Measurements from ENCODE around the gene SARM1.
A peak's percentile ranks its signal among the peaks of the same experiment; 100 is the strongest.

SARM1 gene

GRCh38 chr17:28391401-28391800 lies 19.9 kb downstream of the SARM1 start:
- Mint-ChIP-seq H3K36me3 (peaks cover 2% of the 10 kb centered on the region), H3K27ac (no peak overlapping the region)

GRCh38 chr17:28392491-28392890 lies 21.0 kb downstream of the SARM1 start:
- Mint-ChIP-seq H3K9me3 (ENCODE audit: low read depth) (no peaks in the 10 kb centered on the region), H3K4me3 (no peak overlapping the region), H3K36me3 (peaks cover 2% of the 10 kb centered on the region), H3K4me1 (ENCODE audit: low read depth) (peaks cover 2% of the 10 kb centered on the region), H3K27ac (no peak overlapping the region), H3K27me3 (no peaks in the 10 kb centered on the region)

More at GRCh38 chr17:28391401-28391800, 19.9 kb downstream of the SARM1 start:
- H3K4me1 Mint-ChIP-seq (ENCODE audit: low read depth), result peaks cover 3% of the 10 kb centered on the region
- no peaks in the 10 kb centered on the region for H3K9me3 Mint-ChIP-seq (ENCODE audit: low read depth)
- H3K27me3 Mint-ChIP-seq, result no peaks in the 10 kb centered on the region
- H3K4me3 Mint-ChIP-seq, result no peak overlapping the region

DNA sequence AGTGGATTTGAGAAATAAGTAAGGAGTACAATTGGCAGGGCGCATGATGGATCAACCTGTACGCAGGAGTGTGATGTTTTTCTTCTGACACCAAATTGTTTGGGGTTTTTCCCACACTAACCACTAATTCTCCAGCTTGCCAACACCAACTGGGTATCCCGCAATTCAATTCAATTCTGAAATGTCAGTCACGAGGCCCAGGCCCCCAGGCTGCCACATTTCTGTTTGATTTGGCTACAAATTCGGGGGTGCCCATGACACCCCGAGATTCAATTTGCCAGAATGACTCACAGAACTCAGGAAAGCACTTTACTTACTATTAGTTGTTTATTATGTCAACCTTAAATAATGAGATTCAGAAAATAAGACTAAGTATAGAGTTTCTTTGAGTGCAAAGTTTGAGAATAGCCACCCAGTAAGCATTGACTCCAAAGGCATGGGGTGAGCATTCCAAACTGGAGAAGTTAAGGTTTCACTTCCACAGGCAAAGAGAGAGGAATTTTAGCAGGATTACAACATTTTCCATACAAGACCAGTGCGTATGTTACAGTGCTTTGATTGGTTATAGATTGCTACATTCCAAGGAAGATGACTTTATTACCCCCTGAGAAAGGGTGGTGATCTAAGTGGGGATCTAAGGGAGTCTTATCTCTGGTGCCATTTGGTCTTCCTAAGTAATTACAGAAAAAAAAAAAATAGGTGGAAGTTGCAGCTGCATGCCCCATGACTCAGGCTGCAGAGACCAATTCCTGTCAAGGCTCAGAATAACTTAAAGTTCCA lies 23.0 kb downstream of the SARM1 start:
- peaks cover 2% of the 10 kb centered on the region for H3K36me3 Mint-ChIP-seq
- H3K27ac Mint-ChIP-seq, result no peak overlapping the region
- no peak overlapping the region for H3K4me3 Mint-ChIP-seq
- H3K9me3 Mint-ChIP-seq (ENCODE audit: low read depth), result no peaks in the 10 kb centered on the region
- H3K4me1 Mint-ChIP-seq (ENCODE audit: low read depth), result no peaks in the 10 kb centered on the region
- H3K27me3 Mint-ChIP-seq, result no peaks in the 10 kb centered on the region

GRCh38 chr17:28395426-28395825 lies 23.9 kb downstream of the SARM1 start:
- H3K36me3 Mint-ChIP-seq, result peaks cover 2% of the 10 kb centered on the region
- no peak overlapping the region for H3K27ac Mint-ChIP-seq

DNA sequence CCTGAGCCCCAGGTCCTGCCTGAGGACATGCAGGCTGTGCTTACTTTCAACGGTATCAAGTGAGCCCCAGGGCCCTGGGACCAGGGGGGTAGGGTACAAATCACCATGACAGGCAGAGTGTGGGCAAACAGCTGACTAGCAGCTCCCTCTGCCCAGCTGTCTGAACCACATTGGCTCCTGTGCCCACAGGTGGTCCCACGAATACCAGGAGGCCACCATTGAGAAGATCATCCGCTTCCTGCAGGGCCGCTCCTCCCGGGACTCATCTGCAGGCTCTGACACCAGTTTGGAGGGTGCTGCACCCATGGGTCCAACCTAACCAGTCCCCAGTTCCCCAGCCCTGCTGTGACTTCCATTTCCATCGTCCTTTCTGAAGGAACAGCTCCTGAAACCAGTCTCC lies 24.5 kb downstream of the SARM1 start:
- Mint-ChIP-seq H3K27ac (no peak overlapping the region), H3K27me3 (no peaks in the 10 kb centered on the region), H3K9me3 (ENCODE audit: low read depth) (no peaks in the 10 kb centered on the region), H3K36me3 (no peaks in the 10 kb centered on the region), H3K4me1 (ENCODE audit: low read depth) (no peaks in the 10 kb centered on the region), H3K4me3 (no peak overlapping the region)

More at GRCh38 chr17:28395426-28395825, 23.9 kb downstream of the SARM1 start:
- Mint-ChIP-seq H3K9me3 (ENCODE audit: low read depth) (no peaks in the 10 kb centered on the region), H3K27me3 (no peaks in the 10 kb centered on the region), H3K4me1 (ENCODE audit: low read depth) (no peaks in the 10 kb centered on the region), H3K4me3 (no peak overlapping the region)

GRCh38 chr17:28396635-28397239 lies 25.2 kb downstream of the SARM1 start:
- Mint-ChIP-seq H3K27ac (no peak overlapping the region), H3K36me3 (no peaks in the 10 kb centered on the region), H3K4me1 (ENCODE audit: low read depth) (no peaks in the 10 kb centered on the region), H3K27me3 (no peaks in the 10 kb centered on the region), H3K4me3 (no peak overlapping the region), H3K9me3 (ENCODE audit: low read depth) (no peaks in the 10 kb centered on the region)

- Mint-ChIP-seq H3K36me3 (no peaks in the 10 kb centered on the region), H3K9me3 (ENCODE audit: low read depth) (no peaks in the 10 kb centered on the region), H3K27ac (peak overlapping the region; percentile 22), H3K4me3 (no peak overlapping the region), H3K4me1 (ENCODE audit: low read depth) (no peaks in the 10 kb centered on the region), H3K27me3 (no peaks in the 10 kb centered on the region)
These were observed 25.8 kb downstream of the SARM1 start for GRCh38 chr17:28397275-28397674.

DNA sequence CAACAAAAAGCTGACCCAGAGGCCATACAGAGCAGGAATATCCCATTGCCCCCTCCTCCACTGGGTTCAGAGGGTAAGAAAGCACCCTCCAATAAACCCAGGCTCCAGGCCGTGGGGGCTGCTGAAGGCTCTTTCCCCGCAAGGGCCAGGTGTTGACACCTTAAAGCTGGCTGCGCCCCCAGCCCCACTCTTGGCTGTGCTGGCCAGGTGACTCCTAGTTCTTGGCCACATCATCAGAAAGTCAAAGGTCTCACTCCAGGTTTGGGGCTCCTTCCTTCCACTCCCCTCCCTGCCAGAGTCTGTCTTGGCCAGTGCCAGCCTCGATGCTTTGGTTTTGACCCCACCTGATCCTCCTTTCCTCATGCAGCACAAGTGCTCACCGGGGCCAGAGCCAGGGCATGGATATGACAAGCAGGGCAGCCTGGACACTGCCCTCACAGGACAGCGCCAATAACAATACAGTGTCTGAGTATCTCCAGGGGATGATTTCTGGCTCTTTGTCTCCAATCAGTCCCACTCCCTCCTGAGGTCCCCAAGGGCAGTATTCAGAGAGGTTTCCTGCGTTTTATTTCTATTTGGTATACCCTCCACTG lies 26.3 kb downstream of the SARM1 start:
- Mint-ChIP-seq H3K27me3 (no peaks in the 10 kb centered on the region), H3K27ac (peak overlapping the region; percentile 12), H3K36me3 (no peaks in the 10 kb centered on the region), H3K9me3 (ENCODE audit: low read depth) (no peaks in the 10 kb centered on the region), H3K4me1 (ENCODE audit: low read depth) (no peaks in the 10 kb centered on the region), H3K4me3 (no peak overlapping the region)

DNA sequence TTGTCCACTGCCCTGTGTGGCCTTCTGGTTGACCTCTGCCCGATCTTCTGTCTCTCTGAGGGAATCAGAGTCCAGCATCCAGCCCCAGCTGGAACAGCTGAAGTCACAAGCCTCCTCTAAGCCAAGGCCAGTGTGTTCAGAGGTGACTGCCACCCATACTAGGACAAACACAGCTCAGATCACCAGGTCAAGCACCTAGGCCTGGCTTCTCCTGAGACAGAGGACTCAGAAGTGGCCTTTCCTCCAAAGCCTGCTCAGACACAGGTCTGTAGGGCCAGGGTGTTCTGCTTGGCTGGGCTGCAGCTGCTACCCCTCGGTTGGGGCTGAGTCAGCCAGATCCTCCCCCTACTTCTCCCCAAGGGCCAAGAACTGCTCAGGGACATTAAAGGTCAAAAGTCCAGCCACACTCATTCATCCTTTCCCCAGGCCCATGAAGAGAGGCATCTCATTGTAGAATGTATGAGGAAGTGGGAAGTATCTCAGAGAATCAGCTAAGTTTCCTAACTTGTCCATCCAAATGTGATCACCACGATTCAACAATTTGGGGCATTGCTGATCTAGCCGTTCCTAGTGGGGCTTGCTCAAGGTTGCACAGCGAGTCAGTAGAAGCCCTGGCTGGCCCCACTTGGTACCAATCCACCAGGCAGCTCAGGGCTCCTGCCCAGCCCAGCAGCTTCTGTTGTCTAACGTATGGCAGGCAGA lies 26.9 kb downstream of the SARM1 start:
- Mint-ChIP-seq H3K27me3 (no peaks in the 10 kb centered on the region), H3K9me3 (ENCODE audit: low read depth) (no peaks in the 10 kb centered on the region), H3K36me3 (no peaks in the 10 kb centered on the region), H3K4me3 (no peak overlapping the region), H3K27ac (peak overlapping the region; percentile 12), H3K4me1 (ENCODE audit: low read depth) (no peaks in the 10 kb centered on the region)

- H3K27ac Mint-ChIP-seq, result no peak overlapping the region
- no peak overlapping the region for H3K4me3 Mint-ChIP-seq
These were observed 28.3 kb downstream of the SARM1 start for GRCh38 chr17:28399808-28400207.

GRCh38 chr17:28402224-28402630 lies 30.7 kb downstream of the SARM1 start:
- no peaks in the 10 kb centered on the region for H3K36me3 Mint-ChIP-seq
- peaks cover 7% of the 10 kb centered on the region for H3K4me1 Mint-ChIP-seq (ENCODE audit: low read depth)
- no peaks in the 10 kb centered on the region for H3K27me3 Mint-ChIP-seq
- no peaks in the 10 kb centered on the region for H3K9me3 Mint-ChIP-seq (ENCODE audit: low read depth)
- no peak overlapping the region for H3K4me3 Mint-ChIP-seq
- no peak overlapping the region for H3K27ac Mint-ChIP-seq

More at GRCh38 chr17:28399808-28400207, 28.3 kb downstream of the SARM1 start:
- no peaks in the 10 kb centered on the region for H3K9me3 Mint-ChIP-seq (ENCODE audit: low read depth)
- H3K36me3 Mint-ChIP-seq, result no peaks in the 10 kb centered on the region
- H3K4me1 Mint-ChIP-seq (ENCODE audit: low read depth), result no peaks in the 10 kb centered on the region
- H3K27me3 Mint-ChIP-seq, result no peaks in the 10 kb centered on the region

- Mint-ChIP-seq H3K27ac (no peak overlapping the region), H3K27me3 (no peaks in the 10 kb centered on the region), H3K4me1 (ENCODE audit: low read depth) (peaks cover 7% of the 10 kb centered on the region), H3K36me3 (no peaks in the 10 kb centered on the region), H3K9me3 (ENCODE audit: low read depth) (no peaks in the 10 kb centered on the region), H3K4me3 (no peak overlapping the region)
These were observed 31.4 kb downstream of the SARM1 start for GRCh38 chr17:28402844-28403243.

GRCh38 chr17:28404007-28404406 lies 32.5 kb downstream of the SARM1 start:
- H3K27me3 Mint-ChIP-seq, result peaks cover 4% of the 10 kb centered on the region
- no peak overlapping the region for H3K4me3 Mint-ChIP-seq
- H3K27ac Mint-ChIP-seq, result no peak overlapping the region
- H3K4me1 Mint-ChIP-seq (ENCODE audit: low read depth), result peaks cover 7% of the 10 kb centered on the region
- no peaks in the 10 kb centered on the region for H3K9me3 Mint-ChIP-seq (ENCODE audit: low read depth)
- no peaks in the 10 kb centered on the region for H3K36me3 Mint-ChIP-seq

- H3K4me3 Mint-ChIP-seq, result peak overlapping the region; percentile 54
- no peak overlapping the region for H3K27ac Mint-ChIP-seq
- peaks cover 7% of the 10 kb centered on the region for H3K4me1 Mint-ChIP-seq (ENCODE audit: low read depth)
- H3K36me3 Mint-ChIP-seq, result no peaks in the 10 kb centered on the region
- peaks cover 4% of the 10 kb centered on the region for H3K27me3 Mint-ChIP-seq
- no peaks in the 10 kb centered on the region for H3K9me3 Mint-ChIP-seq (ENCODE audit: low read depth)
These were observed 32.9 kb downstream of the SARM1 start for GRCh38 chr17:28404461-28404811.

Data from activated naive CD8-positive, alpha-beta T cell (primary cell).